Peyer's patch (tissue), 4 donors: ENCODE measurements around the gene LPIN1. TPM values are rescaled to one million over a fixed set of nuclear protein-coding genes. Genes with fewer than 3 reads are reported as not detected.

Experiments
- DNase-seq, 3 donors: peaks; one replicate each; pipeline ENCODE4 v3.0.0-alpha.2; 2017 to 2019
- H3K27ac ChIP-seq, 4 donors: fragments of 200-600 bp; sonication (generic); one replicate each; pipeline ENCODE4 v1.5.1; 2016 to 2019
- H3K27me3 ChIP-seq, 2 donors: fragments of 200-600 bp; sonication (generic); one replicate each; pipeline ENCODE4 v1.5.1; 2019
- H3K36me3 ChIP-seq, 3 donors: fragments of 200-600 bp; sonication (generic); one replicate each; pipeline ENCODE4 v1.5.1; 2016 to 2019
- H3K4me1 ChIP-seq, 4 donors: fragments of 200-600 bp; sonication (generic); one replicate each; pipeline ENCODE4 v1.5.1; 2016 to 2019
- H3K4me3 ChIP-seq, 4 donors: fragments of 200-600 bp; sonication (generic); 1 replicate in 3 of 4; 2 replicates in 1 of 4; pipeline ENCODE4 v1.5.1; 2016 to 2019; ENCODE audit warnings: mild to moderate bottlenecking in 1 of 4
- H3K9me3 ChIP-seq, 4 donors: fragments of 200-600 bp; sonication (generic); one replicate each; pipeline ENCODE4 v1.5.1; 2016 to 2019; ENCODE audit warnings: mild to moderate bottlenecking in 1 of 4
- CTCF ChIP-seq, 6 experiments: fragments of 450-650 bp in 4 of 6; fragments of 200-600 bp in 2 of 6; sonication (generic) in 1 of 6; IDR thresholded peaks; one replicate each; pipeline ENCODE4 v1.5.1; 2017 to 2019; ENCODE audit warnings: antibody characterized with exemption in 6 of 6, mild to moderate bottlenecking in 3 of 6, moderate library complexity in 1 of 6
- POLR2A ChIP-seq, 2 donors: fragments of 450-650 bp; IDR thresholded peaks; one replicate each; pipeline ENCODE4 v1.5.1; 2017; ENCODE audit warnings: antibody characterized with exemption in 2 of 2, mild to moderate bottlenecking in 2 of 2, moderate library complexity in 2 of 2
- total RNA-seq, 4 donors: library from RNA; depleted of rRNA; stranded (reverse); fragments of >200 nt; gene quantifications; one replicate each; pipeline ENCODE4 v1.1.0, GENCODE V29; 2016

The LPIN1 gene
- total RNA-seq, 4 donors from 2014 or later = 28.7 to 69.3 (median 44.0) TPM

GRCh38 chr2:11784280-11784679, 37.8 kb downstream of the LPIN1 start:
- no peak for DNase-seq
- no peak overlapping the region for H3K4me3 ChIP-seq
- no peak for TF ChIP-seq CTCF (IDR thresholded peaks at IDR 0.05)
- no peak for TF ChIP-seq POLR2A (IDR thresholded peaks at IDR 0.05)
- H3K36me3 ChIP-seq = peaks cover 0 to 90% (median 0%) of the 10 kb centered on the region in 3 donors
- no peaks in the 10 kb centered on the region for H3K27me3 ChIP-seq
- no peaks in the 10 kb centered on the region for H3K9me3 ChIP-seq
- H3K27ac ChIP-seq = no peak overlapping the region
- no peaks in the 10 kb centered on the region for H3K4me1 ChIP-seq

DNA sequence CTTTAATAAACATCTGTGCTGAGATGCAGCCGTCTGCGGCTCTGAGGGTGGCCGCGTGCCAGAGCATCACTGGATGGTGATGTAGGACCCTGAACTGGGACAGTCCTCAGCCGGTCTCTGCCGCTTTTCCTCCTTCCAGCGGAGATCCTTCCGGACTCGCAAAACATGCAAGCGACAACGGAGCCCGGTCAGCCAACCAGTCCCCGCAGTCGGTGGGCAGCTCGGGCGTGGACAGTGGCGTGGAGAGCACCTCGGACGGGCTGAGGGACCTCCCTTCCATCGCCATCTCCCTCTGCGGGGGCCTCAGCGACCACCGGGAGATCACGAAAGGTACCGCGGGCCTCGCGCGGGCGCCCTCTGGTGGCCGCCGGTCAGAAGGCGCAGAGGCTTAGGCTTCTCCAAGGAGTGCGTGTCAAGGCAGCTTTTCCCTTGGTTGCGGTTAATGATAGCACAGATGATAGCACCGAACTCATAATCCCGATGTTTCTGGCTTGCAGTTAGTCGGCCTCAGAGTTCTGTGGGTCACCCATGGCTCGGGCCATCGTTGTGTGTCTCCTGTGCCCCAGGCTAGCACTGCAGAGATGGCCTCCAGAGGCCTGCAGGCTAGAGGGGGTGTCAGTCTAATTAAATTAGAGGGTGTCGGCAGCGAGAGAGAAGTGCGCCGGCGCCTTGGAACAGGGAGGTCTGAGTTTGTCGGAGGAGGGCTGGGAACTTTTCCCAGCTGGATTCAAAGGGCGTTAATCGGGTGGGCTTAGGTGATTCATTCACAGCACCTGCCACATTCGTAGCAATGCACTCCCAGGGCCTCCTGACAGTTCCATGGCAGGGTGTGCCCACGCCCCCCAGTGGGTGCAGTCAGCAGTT, 38.5 kb downstream of the LPIN1 start:
- H3K27ac ChIP-seq = no peak overlapping the region
- peaks cover 0 to 91% (median 0%) of the 10 kb centered on the region in 3 donors for H3K36me3 ChIP-seq
- DNase-seq = peak in 2 of 3 donors; percentile 63 to 70
- H3K4me1 ChIP-seq = no peaks in the 10 kb centered on the region
- H3K27me3 ChIP-seq = no peaks in the 10 kb centered on the region
- no peak for TF ChIP-seq POLR2A (IDR thresholded peaks at IDR 0.05)
- TF ChIP-seq CTCF (IDR thresholded peaks at IDR 0.05) = peak; percentile 53 to 89 (median 76)
- H3K4me3 ChIP-seq = peak overlapping the region in 2 of 4 donors; percentile 30 to 39
- H3K9me3 ChIP-seq = no peaks in the 10 kb centered on the region

GRCh38 chr2:11785611-11785940, 39.1 kb downstream of the LPIN1 start:
- Histone ChIP-seq H3K4me1 (no peaks in the 10 kb centered on the region), H3K27me3 (no peaks in the 10 kb centered on the region), H3K4me3 (no peak overlapping the region), H3K27ac (no peak overlapping the region), H3K36me3 (peaks cover 0 to 91% (median 0%) of the 10 kb centered on the region in 3 donors), H3K9me3 (no peaks in the 10 kb centered on the region)
- no peak for TF ChIP-seq POLR2A (IDR thresholded peaks at IDR 0.05)
- TF ChIP-seq CTCF (IDR thresholded peaks at IDR 0.05) = no peak
- no peak for DNase-seq

GRCh38 chr2:11786191-11786590, 39.8 kb downstream of the LPIN1 start:
- TF ChIP-seq CTCF (IDR thresholded peaks at IDR 0.05) = no peak
- no peak for TF ChIP-seq POLR2A (IDR thresholded peaks at IDR 0.05)
- DNase-seq = no peak
- Histone ChIP-seq H3K36me3 (peaks cover 0 to 91% (median 0%) of the 10 kb centered on the region in 3 donors), H3K27me3 (no peaks in the 10 kb centered on the region), H3K4me1 (no peaks in the 10 kb centered on the region), H3K9me3 (no peaks in the 10 kb centered on the region), H3K4me3 (no peak overlapping the region), H3K27ac (no peak overlapping the region)

DNA sequence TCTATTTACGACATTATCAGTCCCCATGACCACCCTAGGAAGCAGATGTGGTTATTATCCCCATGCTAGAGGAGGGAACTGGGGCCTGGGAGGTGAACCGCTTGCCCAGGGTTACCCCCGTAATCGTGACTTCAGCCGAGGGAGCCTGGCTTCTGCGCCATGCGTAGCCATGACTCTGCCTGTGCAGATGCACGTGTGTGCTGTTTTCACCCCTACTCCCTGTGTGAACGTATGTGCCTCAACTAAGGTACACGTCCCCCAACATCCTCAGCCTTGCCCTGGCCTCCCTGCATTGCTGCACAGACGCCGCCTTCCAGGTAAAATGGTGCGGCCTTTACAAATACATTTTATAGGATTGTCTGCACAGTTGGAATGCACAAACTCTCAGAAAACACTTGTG, 40.2 kb downstream of the LPIN1 start:
- Histone ChIP-seq H3K4me1 (no peaks in the 10 kb centered on the region), H3K36me3 (peaks cover 0 to 89% (median 0%) of the 10 kb centered on the region in 3 donors), H3K27ac (no peak overlapping the region), H3K4me3 (no peak overlapping the region), H3K27me3 (no peaks in the 10 kb centered on the region), H3K9me3 (no peaks in the 10 kb centered on the region)
- no peak for TF ChIP-seq POLR2A (IDR thresholded peaks at IDR 0.05)
- TF ChIP-seq CTCF (IDR thresholded peaks at IDR 0.05) = no peak
- DNase-seq = no peak
